Nephron progenitor cell (in vitro differentiated cells): ENCODE results near the gene SERPINA3.
"Not testable (repeated sequence)": the region's sequence is repeated elsewhere in the genome, so short reads cannot be mapped to it uniquely, and the experiment has no call there.

Source experiments
- DNase-seq: peaks from one replicate; pipeline ENCODE4 v3.0.0; 2021
- H3K27ac Mint-ChIP-seq: 2 replicates; pipeline ENCODE4 v1.8.0; 2021; ENCODE audit warnings: mild to moderate bottlenecking, moderate library complexity, mixed read lengths
- H3K27me3 Mint-ChIP-seq: 2 replicates; pipeline ENCODE4 v1.8.0; 2021; ENCODE audit warnings: mild to moderate bottlenecking, low read depth, mixed read lengths; ENCODE audit not compliant: poor library complexity
- H3K36me3 Mint-ChIP-seq: 2 replicates; pipeline ENCODE4 v1.8.0; 2021; ENCODE audit warnings: low read depth, mixed read lengths
- H3K4me1 Mint-ChIP-seq: 2 replicates; pipeline ENCODE4 v1.8.0; 2021; ENCODE audit warnings: mixed read lengths
- H3K4me3 Mint-ChIP-seq: 2 replicates; pipeline ENCODE4 v1.8.0; 2021; ENCODE audit warnings: mild to moderate bottlenecking, moderate library complexity, mixed read lengths
- H3K9me3 Mint-ChIP-seq: 2 replicates; pipeline ENCODE4 v1.8.0; 2021; ENCODE audit warnings: mild to moderate bottlenecking, moderate library complexity, mixed read lengths
- CTCF ChIP-seq: fragments of 200-600 bp; sonication (generic); IDR thresholded peaks from 2 replicates; pipeline ENCODE4 v1.5.0; 2021; ENCODE audit warnings: antibody characterized with exemption

SERPINA3 gene

GRCh38 chr14:94631536-94632304, 19.5 kb downstream of the SERPINA3 start:
- TF ChIP-seq CTCF = no peak
- Mint-ChIP-seq H3K9me3 (no peaks in the 10 kb centered on the region), H3K36me3 (no peaks in the 10 kb centered on the region), H3K4me1 (no peaks in the 10 kb centered on the region), H3K4me3 (no peak overlapping the region), H3K27me3 (peaks cover 48% of the 10 kb centered on the region), H3K27ac (no peak overlapping the region)
- no peak for DNase-seq

GRCh38 chr14:94632305-94632590, 20.1 kb downstream of the SERPINA3 start:
- Mint-ChIP-seq H3K4me1 (no peaks in the 10 kb centered on the region), H3K9me3 (no peaks in the 10 kb centered on the region), H3K27ac (no peak overlapping the region), H3K4me3 (no peak overlapping the region), H3K36me3 (no peaks in the 10 kb centered on the region), H3K27me3 (peaks cover 48% of the 10 kb centered on the region)
- no peak for TF ChIP-seq CTCF
- no peak for DNase-seq

- DNase-seq = no peak
- Mint-ChIP-seq H3K4me1 (peaks cover 4% of the 10 kb centered on the region), H3K9me3 (no peaks in the 10 kb centered on the region), H3K4me3 (no peak overlapping the region), H3K36me3 (no peaks in the 10 kb centered on the region), H3K27me3 (peaks cover 43% of the 10 kb centered on the region), H3K27ac (no peak overlapping the region)
- no peak for TF ChIP-seq CTCF
These were observed 20.9 kb downstream of the SERPINA3 start for GRCh38 chr14:94633121-94633520.

- no peak for DNase-seq
- peaks cover 10% of the 10 kb centered on the region for H3K4me1 Mint-ChIP-seq
- H3K36me3 Mint-ChIP-seq = no peaks in the 10 kb centered on the region
- TF ChIP-seq CTCF = no peak
- H3K9me3 Mint-ChIP-seq = no peaks in the 10 kb centered on the region
- H3K4me3 Mint-ChIP-seq = no peak overlapping the region
- H3K27ac Mint-ChIP-seq = no peak overlapping the region
- peaks cover 31% of the 10 kb centered on the region for H3K27me3 Mint-ChIP-seq
These were observed 23.0 kb downstream of the SERPINA3 start for GRCh38 chr14:94635154-94635553.

GRCh38 chr14:94636744-94637412, 24.7 kb downstream of the SERPINA3 start:
- DNase-seq = no peak

GRCh38 chr14:94637814-94638213, 25.6 kb downstream of the SERPINA3 start:
- not testable (repeated sequence) for H3K36me3 Mint-ChIP-seq, H3K27ac Mint-ChIP-seq, DNase-seq, H3K4me3 Mint-ChIP-seq, H3K9me3 Mint-ChIP-seq
- Mint-ChIP-seq H3K4me1 (peaks cover 10% of the 10 kb centered on the region), H3K27me3 (peaks cover 12% of the 10 kb centered on the region)

More at GRCh38 chr14:94636744-94637412, 24.7 kb downstream of the SERPINA3 start:
- H3K4me3 Mint-ChIP-seq = no peak overlapping the region
- H3K4me1 Mint-ChIP-seq = peaks cover 10% of the 10 kb centered on the region
- no peaks in the 10 kb centered on the region for H3K9me3 Mint-ChIP-seq
- H3K27ac Mint-ChIP-seq = no peak overlapping the region
- no peak for TF ChIP-seq CTCF
- H3K36me3 Mint-ChIP-seq = no peaks in the 10 kb centered on the region
- peaks cover 22% of the 10 kb centered on the region for H3K27me3 Mint-ChIP-seq
